ENCODE measurements around the gene DDX25. TPM values are rescaled to one million over a fixed set of nuclear protein-coding genes. Genes with fewer than 3 reads are reported as not detected.

Gene DDX25
- total RNA-seq, 1 donor from 2014 or later: 0.29 TPM

- DNase-seq (ENCODE audit: low spot score): no peak
These were observed 31.4 kb downstream of the DDX25 start for GRCh38 chr11:125935618-125936199.

GRCh38 chr11:125938418-125938817 is 34.1 kb downstream of the DDX25 start:
- DNase-seq (ENCODE audit: low spot score): no peak

- DNase-seq (ENCODE audit: low spot score): no peak
These were observed 34.8 kb downstream of the DDX25 start for GRCh38 chr11:125939081-125939521.

- DNase-seq (ENCODE audit: low spot score): no peak
These were observed 35.8 kb downstream of the DDX25 start for GRCh38 chr11:125940145-125940544.

GRCh38 chr11:125941267-125941618 is 36.9 kb downstream of the DDX25 start:
- DNase-seq (ENCODE audit: low spot score): no peak

GRCh38 chr11:125941619-125942611 is 37.6 kb downstream of the DDX25 start:
- DNase-seq (ENCODE audit: low spot score): peak; percentile 34

DNA sequence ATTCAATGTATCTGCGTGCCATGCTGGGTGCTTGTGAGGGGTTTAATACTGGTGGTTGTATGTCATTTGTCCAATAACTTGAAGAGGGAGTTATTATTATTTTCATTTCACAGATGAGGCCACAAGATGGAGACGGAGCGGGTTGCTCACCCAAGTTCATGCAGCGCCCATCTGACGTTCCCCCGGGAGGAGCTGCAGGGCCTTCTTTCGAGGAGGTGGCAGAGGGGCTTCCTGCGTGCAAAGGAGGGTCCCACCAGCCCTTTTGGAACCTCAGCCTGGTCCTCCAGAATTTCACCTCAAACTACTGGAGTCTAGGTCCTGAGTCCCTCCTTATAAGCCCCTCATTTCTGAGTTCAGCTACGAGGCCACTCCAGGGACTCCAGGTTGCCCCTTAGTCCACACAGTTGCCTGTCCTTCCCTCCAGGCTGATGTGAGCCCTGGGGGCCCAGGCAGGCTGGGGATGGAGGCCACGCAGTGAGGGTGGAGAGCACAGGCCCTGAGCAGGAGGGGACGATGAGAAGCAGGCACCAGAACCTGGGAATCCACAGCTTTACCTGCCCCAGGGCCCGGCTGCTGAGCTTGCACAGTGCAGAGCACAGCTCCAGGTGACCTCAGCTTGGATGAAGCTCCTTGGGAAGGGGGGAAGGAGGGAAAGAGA is 38.6 kb downstream of the DDX25 start:
- DNase-seq (ENCODE audit: low spot score): no peak

DNA sequence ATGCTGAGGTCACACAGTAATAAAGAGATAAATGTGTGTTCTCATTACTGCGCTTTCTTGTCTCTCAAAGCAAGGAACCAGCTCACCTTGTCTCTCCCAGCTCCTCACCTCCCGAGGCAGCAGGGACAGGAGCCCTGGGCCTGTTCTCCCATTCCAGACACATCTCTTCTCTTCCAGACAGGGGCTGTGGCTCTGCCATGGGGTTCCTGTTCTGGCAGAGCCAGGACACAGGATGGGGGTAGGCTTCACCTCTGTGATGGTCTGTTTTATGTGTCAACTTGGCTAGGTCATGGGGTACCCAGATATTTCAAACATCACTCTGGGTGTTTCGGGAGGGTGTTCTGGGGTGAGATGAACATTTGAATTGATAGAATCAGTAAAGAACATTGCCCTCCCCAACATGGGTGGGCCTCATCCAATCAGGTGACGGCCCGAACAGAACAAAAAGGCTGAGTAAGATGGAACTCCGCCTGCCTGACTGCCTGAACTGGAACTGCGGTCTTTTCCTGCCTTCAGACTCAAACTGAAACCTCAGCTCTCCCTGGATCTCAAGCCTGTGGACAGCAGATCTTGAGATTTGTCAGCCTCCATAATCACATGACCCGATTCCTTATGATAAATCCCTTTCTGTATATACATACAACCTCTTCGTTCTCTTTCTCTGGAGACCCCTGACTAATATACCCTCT is 39.5 kb downstream of the DDX25 start:
- DNase-seq (ENCODE audit: low spot score): no peak

DNA sequence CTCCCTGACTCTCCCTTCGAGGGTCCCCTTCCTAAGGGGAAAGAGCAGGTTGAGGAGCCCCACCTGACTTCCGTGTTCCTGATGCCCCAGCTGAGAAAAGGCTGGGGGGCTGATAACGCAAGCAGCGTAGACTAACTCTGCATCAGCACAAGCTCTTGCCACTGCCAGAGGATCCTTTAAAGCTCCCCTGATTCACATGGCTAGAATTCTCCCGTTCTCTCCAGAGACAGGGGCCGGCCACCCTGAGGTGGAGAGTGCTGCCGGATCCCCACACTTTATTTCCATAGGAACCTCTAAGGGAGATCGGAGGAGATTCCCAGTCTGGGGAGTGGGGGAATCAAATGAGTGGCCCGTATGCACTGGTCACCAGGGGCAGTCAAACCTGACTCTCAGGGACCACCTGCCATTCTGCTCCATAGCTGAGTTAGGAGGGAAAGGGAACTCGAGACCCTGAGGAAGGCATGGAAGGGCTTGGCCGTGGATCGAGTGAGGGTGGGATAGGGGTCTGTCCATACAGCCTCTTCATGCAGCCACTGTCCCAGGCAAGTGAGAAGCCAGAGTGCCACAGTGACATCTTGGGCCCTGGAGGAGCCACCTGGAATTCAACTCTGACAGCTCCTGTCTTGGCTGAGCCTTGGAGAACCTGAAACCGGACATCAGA is 40.2 kb downstream of the DDX25 start:
- no peak for DNase-seq (ENCODE audit: low spot score)

DNA sequence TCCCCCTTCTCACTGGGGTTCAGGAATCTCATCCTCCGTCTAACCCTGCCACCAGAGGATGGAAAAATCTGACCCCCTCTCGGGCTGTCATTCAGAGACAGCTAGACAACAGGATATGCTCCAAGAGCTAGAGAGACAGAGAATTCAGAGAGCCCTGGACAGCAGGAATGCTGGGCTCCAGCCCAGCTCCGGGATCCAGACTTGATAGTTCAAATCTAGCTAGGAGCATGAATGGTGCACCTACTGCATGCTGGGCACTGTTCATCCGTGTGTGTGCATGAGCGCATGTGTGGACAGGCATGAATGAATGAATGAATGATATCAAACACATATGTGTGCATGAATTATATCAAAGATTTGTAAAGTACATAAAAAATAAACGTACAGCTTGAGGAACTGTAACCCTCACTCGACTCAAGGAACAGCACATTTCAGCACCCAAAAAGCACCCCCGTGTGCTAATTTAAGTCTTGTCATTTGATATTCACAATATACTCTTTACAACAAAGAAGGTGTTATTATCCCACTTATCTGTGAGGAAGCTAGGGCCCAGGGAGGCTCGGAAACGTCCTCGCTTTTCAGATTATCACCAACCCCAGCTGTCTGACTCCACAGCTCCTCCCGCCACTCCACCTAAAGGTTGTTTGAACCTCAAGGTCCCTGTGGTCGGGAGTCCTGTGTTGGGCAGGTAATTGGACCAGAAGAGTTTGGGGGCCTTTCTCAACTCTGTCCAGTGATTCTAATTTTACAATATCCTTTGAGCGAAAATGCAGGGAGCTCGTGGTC is 40.9 kb downstream of the DDX25 start:
- peak; percentile 9 for DNase-seq (ENCODE audit: low spot score)

DNA sequence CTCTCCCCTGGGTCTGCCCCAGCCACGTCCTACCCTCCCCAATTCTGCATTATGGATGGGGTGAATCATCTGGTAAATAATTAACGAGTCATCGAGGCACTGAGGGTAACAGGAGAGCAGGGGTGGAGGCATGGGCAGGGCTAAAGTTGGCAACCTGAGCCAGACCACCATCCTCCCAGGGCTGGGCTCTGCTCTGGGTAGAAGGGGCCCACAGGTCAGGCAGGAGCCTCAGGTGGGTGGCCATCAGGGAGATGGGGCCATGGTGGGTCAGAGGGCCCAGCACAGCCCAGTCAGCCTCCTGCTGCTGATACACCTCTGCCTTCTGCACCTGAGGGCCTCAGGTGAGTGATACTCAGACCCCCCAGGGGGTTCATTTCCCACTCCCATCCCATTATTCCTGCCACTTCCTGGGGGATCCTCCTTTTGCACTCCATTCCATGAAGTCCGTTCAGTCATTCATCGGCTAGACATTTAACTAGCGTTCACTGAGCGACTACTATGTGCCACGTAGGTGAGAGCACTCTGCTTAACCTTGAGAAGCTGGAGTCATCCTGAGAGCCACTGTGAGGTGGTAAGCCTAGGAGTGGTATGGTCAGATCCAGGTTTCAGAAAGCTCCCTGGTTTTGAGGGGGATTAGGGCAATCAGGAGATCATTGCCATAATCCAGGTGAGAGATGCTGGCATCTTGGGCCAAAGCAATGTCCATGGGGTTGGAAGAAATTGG is 41.7 kb downstream of the DDX25 start, which contains the start of gene VSIG10L2:
Gene VSIG10L2 (plus strand): TSS at position 248 of the 724 bp plus-strand sequence. CDS start 12 bp downstream, at position 260.
- DNase-seq (ENCODE audit: low spot score): peak; percentile 5

- DNase-seq (ENCODE audit: low spot score): no peak
These were observed 42.6 kb downstream of the DDX25 start for GRCh38 chr11:125946712-125947418.

GRCh38 chr11:125947419-125948277 is 43.3 kb downstream of the DDX25 start:
- DNase-seq (ENCODE audit: low spot score): no peak

DNA sequence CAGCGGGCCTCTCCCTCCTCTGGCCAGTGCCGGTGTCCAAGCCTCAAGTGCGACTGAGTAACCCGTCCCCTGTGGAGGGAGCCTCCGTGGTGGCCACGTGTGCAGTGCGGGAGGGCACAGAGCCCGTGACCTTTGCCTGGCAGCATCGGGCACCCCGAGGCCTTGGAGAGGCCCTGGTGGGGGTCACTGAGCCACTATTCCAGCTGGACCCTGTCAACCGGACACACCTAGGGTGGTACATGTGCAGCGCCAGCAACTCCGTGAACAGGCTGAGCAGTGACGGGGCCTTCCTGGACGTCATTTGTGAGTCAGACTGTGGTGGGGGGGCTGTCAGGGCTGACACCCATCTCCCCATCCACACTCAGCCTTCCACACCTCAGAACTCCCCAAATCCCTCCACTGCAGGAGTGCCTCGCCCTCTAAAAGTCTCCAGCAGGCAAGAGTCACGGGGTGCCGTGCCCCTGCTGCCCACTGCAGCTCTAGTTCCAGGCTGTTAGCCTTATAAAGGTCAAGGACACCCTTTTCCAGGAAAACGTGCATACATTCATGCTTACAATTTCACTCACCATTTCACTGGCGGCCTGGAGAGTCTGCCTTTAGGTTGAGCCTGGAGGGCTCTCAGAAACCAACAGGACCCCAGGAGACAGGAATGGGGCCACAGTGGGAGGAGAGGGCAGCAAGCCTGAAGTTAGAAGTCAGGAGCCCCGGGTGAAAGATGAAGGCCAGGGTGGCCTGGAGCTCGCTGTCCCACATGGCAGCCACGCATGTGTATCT is 44.2 kb downstream of the DDX25 start:
- DNase-seq (ENCODE audit: low spot score): no peak

DNA sequence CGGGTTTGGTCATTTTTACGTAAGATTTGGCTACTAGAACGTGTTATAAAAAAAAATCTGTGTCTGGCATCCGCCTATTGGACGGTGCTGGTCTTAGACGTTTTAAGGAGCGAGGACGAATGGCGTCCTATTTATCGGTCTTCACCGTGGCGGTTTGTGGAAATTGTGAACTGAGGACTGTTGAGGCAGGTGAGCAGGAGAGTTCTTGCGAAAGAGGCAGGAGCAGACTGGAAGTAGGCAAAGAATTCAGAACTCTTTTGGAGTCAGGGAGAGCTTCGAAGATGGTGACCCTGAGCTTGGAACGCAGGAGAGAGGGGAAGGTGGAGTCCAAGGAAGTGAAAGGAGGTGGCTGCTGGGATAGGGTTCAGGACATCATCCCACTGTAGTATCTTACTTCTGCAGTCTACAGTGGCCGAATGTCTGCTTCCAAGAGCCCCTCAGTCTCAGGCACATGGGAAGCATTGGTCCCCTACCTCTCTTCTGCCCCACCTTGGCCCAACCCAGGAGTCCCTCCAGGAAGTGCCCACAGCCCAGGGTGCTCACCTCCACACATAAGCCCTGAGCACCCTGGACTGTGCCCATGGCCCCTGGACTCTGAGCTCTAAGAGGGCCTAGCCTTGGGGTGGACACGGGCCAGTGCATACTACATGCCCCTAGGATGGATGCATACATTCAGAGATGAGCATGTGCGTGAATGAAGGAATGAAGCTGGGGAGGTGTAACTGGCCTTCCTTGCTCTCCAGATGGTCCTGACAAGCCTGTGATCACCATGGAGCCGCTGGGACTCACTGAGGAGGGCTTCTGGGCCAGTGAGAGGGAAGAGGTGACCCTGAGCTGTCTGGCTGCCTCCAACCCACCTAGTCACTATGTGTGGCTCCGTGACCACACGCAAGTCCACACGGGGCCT is 45.2 kb downstream of the DDX25 start:
- DNase-seq (ENCODE audit: low spot score): no peak

GRCh38 chr11:125950178-125950490 is 45.8 kb downstream of the DDX25 start:
- no peak for DNase-seq (ENCODE audit: low spot score)

Measured in mucosa of gallbladder (tissue), 1 donor.